ENCODE results near the gene ULK4. TPM values are rescaled to one million over a fixed set of nuclear protein-coding genes. Genes with fewer than 3 reads are reported as not detected.
"Not testable (repeated sequence)": the region's sequence is repeated elsewhere in the genome, so short reads cannot be mapped to it uniquely, and the experiment has no call there.

The ULK4 gene
- total RNA-seq, 1 experiment from 2014 or later, result 4.2 TPM

- Mint-ChIP-seq H3K4me1 (ENCODE audit: low read depth, unreplicated experiment) (no peaks in the 10 kb centered on the region), H3K4me3 (ENCODE audit: unreplicated experiment) (no peak overlapping the region), H3K9me3 (ENCODE audit: unreplicated experiment) (no peaks in the 10 kb centered on the region), H3K36me3 (ENCODE audit: insufficient read depth, unreplicated experiment) (no peaks in the 10 kb centered on the region), H3K27ac (ENCODE audit: unreplicated experiment) (no peak overlapping the region), H3K27me3 (ENCODE audit: insufficient read depth, unreplicated experiment) (no peaks in the 10 kb centered on the region)
- BruUV-seq (replicated peaks), result no TSS peak
- Histone ChIP-seq H3K4me1 (no peaks in the 10 kb centered on the region), H3K27me3 (replicated peaks; ENCODE audit: control insufficient read depth, insufficient read depth, low read length) (no peaks in the 10 kb centered on the region), H3K9me3 (no peaks in the 10 kb centered on the region), H3K36me3 (ENCODE audit: control insufficient read depth, insufficient read depth, low read length) (no peaks in the 10 kb centered on the region), H3K4me3 (ENCODE audit: low read depth, low read length) (no peak overlapping the region)
- ChIA-PET CTCF (no interaction called here), POLR2A (no interaction called here)
- no peak for TF ChIP-seq CTCF (IDR thresholded peaks at IDR 0.05; ENCODE audit: insufficient read depth in 1 of 2, low read depth in 1 of 2, low read length in 1 of 2, severe bottlenecking in 1 of 2, unreplicated experiment in 1 of 2)
- DNase-seq, result no peak
- intact Hi-C loops (cut with micrococcal nuclease; ENCODE audit: unreplicated experiment), result no loop called here
Observed at GRCh38 chr3:41290306-41290705, 671.6 kb downstream of the ULK4 start.

GRCh38 chr3:41288785-41289184 is 673.1 kb downstream of the ULK4 start:
- Mint-ChIP-seq H3K36me3 (ENCODE audit: insufficient read depth, unreplicated experiment) (no peaks in the 10 kb centered on the region), H3K4me1 (ENCODE audit: low read depth, unreplicated experiment) (no peaks in the 10 kb centered on the region), H3K4me3 (ENCODE audit: unreplicated experiment) (no peak overlapping the region), H3K9me3 (ENCODE audit: unreplicated experiment) (no peaks in the 10 kb centered on the region), H3K27me3 (ENCODE audit: insufficient read depth, unreplicated experiment) (no peaks in the 10 kb centered on the region), H3K27ac (ENCODE audit: unreplicated experiment) (no peak overlapping the region)
- no peak for DNase-seq
- no peaks in the 10 kb centered on the region for H3K9me3 ChIP-seq
- H3K4me3 ChIP-seq (ENCODE audit: low read depth, low read length), result no peak overlapping the region
- no peaks in the 10 kb centered on the region for H3K27me3 ChIP-seq (replicated peaks; ENCODE audit: control insufficient read depth, insufficient read depth, low read length)
- no peaks in the 10 kb centered on the region for H3K36me3 ChIP-seq (ENCODE audit: control insufficient read depth, insufficient read depth, low read length)
- CTCF ChIA-PET, result interaction anchor here (0.6 kb wide), 1 partner anchor 443 kb away, joined by 3 read pairs; no protein-coding TSS in a partner anchor
- TF ChIP-seq CTCF (IDR thresholded peaks at IDR 0.05; ENCODE audit: insufficient read depth in 1 of 2, low read depth in 1 of 2, low read length in 1 of 2, severe bottlenecking in 1 of 2, unreplicated experiment in 1 of 2), result no peak
- no peaks in the 10 kb centered on the region for H3K4me1 ChIP-seq
- intact Hi-C loops (cut with micrococcal nuclease; ENCODE audit: unreplicated experiment), result no loop called here
- POLR2A ChIA-PET, result no interaction called here
- BruUV-seq (replicated peaks), result no TSS peak

GRCh38 chr3:41286305-41286704 is 675.6 kb downstream of the ULK4 start:
- intact Hi-C loops (cut with micrococcal nuclease; ENCODE audit: unreplicated experiment), result no loop called here
- H3K27ac Mint-ChIP-seq (ENCODE audit: unreplicated experiment), result no peak overlapping the region

GRCh38 chr3:41284934-41285333 is 677.0 kb downstream of the ULK4 start:
- H3K36me3 ChIP-seq (ENCODE audit: control insufficient read depth, insufficient read depth, low read length); CTCF ChIA-PET; H3K4me1 Mint-ChIP-seq (ENCODE audit: low read depth, unreplicated experiment); H3K27me3 ChIP-seq (replicated peaks; ENCODE audit: control insufficient read depth, insufficient read depth, low read length); H3K36me3 Mint-ChIP-seq (ENCODE audit: insufficient read depth, unreplicated experiment); H3K27ac Mint-ChIP-seq (ENCODE audit: unreplicated experiment); DNase-seq; H3K9me3 ChIP-seq; H3K4me1 ChIP-seq; H3K4me3 Mint-ChIP-seq (ENCODE audit: unreplicated experiment); intact Hi-C loops (cut with micrococcal nuclease; ENCODE audit: unreplicated experiment); H3K27me3 Mint-ChIP-seq (ENCODE audit: insufficient read depth, unreplicated experiment); POLR2A ChIA-PET; H3K4me3 ChIP-seq (ENCODE audit: low read depth, low read length); BruUV-seq (replicated peaks): not testable (repeated sequence)
- peaks cover 12% of the 10 kb centered on the region for H3K9me3 Mint-ChIP-seq (ENCODE audit: unreplicated experiment)

More at GRCh38 chr3:41286305-41286704, 675.6 kb downstream of the ULK4 start:
- no peaks in the 10 kb centered on the region for H3K4me1 Mint-ChIP-seq (ENCODE audit: low read depth, unreplicated experiment)
- no peak overlapping the region for H3K4me3 Mint-ChIP-seq (ENCODE audit: unreplicated experiment)
- H3K27me3 ChIP-seq (replicated peaks; ENCODE audit: control insufficient read depth, insufficient read depth, low read length), result no peaks in the 10 kb centered on the region
- DNase-seq, result no peak
- H3K4me3 ChIP-seq (ENCODE audit: low read depth, low read length), result no peak overlapping the region
- no peaks in the 10 kb centered on the region for H3K36me3 Mint-ChIP-seq (ENCODE audit: insufficient read depth, unreplicated experiment)
- ChIA-PET CTCF (no interaction called here), POLR2A (no interaction called here)
- no TSS peak for BruUV-seq (replicated peaks)
- H3K4me1 ChIP-seq, result no peaks in the 10 kb centered on the region
- no peaks in the 10 kb centered on the region for H3K9me3 Mint-ChIP-seq (ENCODE audit: unreplicated experiment)
- no peak for TF ChIP-seq CTCF (IDR thresholded peaks at IDR 0.05; ENCODE audit: insufficient read depth in 1 of 2, low read depth in 1 of 2, low read length in 1 of 2, severe bottlenecking in 1 of 2, unreplicated experiment in 1 of 2)
- no peaks in the 10 kb centered on the region for H3K27me3 Mint-ChIP-seq (ENCODE audit: insufficient read depth, unreplicated experiment)
- 0 out of 2 replicates have a peak, but pooled peaks cover 3% of the 10 kb centered on the region for H3K9me3 ChIP-seq
- H3K36me3 ChIP-seq (ENCODE audit: control insufficient read depth, insufficient read depth, low read length), result no peaks in the 10 kb centered on the region
